ENCODE data around the gene TREH.

Gene TREH

DNA sequence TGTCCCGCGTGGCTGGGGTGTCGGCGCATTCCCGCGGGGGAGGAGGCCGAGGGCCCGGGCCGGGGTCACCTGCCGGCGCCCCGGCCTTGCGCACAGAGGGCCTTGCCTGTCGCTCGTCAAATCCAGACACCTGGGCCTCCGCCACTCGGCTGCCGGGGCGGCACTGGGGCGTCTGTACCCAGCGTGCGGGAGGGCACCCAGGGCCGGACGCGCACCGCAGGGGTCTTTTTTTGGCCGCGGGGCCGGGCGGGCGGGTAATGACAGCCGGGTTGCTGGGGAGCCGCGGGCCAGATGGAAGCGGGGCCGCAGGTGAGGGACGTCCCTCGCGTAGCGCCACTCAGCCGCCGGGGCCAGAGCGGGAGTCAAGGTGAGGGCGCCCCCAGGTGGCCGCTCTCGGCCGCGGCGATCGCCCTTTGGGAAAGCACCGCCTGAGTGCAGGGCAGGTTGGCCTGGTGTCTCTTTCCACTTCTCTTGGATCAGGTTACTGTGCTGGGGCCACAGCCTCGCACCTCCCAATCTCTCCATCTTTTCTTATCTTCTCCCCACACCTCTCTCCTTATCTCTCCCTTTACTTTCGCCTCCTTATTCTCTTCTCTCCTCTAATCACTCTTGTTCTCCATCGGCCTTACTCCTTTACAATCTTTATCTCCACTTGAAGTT, 68.5 kb downstream of the TREH start:
- no peak for TF ChIP-seq EZH2 (optimal IDR thresholded peaks at IDR 0.05; ENCODE audit: low read depth, low read length)
- no peak for TF ChIP-seq EZH2phosphoT487 (IDR thresholded peaks at IDR 0.05; ENCODE audit: low read length)
- TF ChIP-seq, protein P1, sequence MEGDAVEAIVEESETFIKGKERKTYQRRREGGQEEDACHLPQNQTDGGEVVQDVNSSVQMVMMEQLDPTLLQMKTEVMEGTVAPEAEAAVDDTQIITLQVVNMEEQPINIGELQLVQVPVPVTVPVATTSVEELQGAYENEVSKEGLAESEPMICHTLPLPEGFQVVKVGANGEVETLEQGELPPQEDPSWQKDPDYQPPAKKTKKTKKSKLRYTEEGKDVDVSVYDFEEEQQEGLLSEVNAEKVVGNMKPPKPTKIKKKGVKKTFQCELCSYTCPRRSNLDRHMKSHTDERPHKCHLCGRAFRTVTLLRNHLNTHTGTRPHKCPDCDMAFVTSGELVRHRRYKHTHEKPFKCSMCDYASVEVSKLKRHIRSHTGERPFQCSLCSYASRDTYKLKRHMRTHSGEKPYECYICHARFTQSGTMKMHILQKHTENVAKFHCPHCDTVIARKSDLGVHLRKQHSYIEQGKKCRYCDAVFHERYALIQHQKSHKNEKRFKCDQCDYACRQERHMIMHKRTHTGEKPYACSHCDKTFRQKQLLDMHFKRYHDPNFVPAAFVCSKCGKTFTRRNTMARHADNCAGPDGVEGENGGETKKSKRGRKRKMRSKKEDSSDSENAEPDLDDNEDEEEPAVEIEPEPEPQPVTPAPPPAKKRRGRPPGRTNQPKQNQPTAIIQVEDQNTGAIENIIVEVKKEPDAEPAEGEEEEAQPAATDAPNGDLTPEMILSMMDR (IDR thresholded peaks at IDR 0.05; ENCODE audit: low read length), result peak; percentile 69
- peak overlapping the region; percentile 99 for H3K4me2 ChIP-seq (ENCODE audit: low read depth, low read length)
- H3K9me2 ChIP-seq (replicated peaks; ENCODE audit: insufficient read depth, low read length), result no peaks in the 10 kb centered on the region
- DNase-seq, result peak; percentile 81
- no peaks in the 10 kb centered on the region for H4K20me1 ChIP-seq (ENCODE audit: insufficient read depth, low read length)
- H3F3A ChIP-seq (ENCODE audit: insufficient read depth, low read length), result no peaks in the 10 kb centered on the region
- no peaks in the 10 kb centered on the region for H3K79me2 ChIP-seq (ENCODE audit: low read length)
- peak overlapping the region; percentile 25; the same call in 1 of the 2 replicates for H3K9ac ChIP-seq (ENCODE audit: low read length)
- no peaks in the 10 kb centered on the region for H3K36me3 ChIP-seq (replicated peaks; ENCODE audit: insufficient read depth, low read length)
- H3K4me3 ChIP-seq (ENCODE audit: low read length), result peak overlapping the region; percentile 63
- H3K9me3 ChIP-seq (replicated peaks; ENCODE audit: insufficient read depth, low read length), result no peaks in the 10 kb centered on the region
- H3K27me3 ChIP-seq (replicated peaks; ENCODE audit: insufficient read depth, low read length), result peaks cover 43% of the 10 kb centered on the region
- no peak overlapping the region for H3K27ac ChIP-seq (ENCODE audit: low read length)
- H3K4me1 ChIP-seq (ENCODE audit: low read length), result peaks cover 11% of the 10 kb centered on the region; the same call in 1 of the 2 replicates
- H2AFZ ChIP-seq (ENCODE audit: low read length), result peak overlapping the region; percentile 80

DNA sequence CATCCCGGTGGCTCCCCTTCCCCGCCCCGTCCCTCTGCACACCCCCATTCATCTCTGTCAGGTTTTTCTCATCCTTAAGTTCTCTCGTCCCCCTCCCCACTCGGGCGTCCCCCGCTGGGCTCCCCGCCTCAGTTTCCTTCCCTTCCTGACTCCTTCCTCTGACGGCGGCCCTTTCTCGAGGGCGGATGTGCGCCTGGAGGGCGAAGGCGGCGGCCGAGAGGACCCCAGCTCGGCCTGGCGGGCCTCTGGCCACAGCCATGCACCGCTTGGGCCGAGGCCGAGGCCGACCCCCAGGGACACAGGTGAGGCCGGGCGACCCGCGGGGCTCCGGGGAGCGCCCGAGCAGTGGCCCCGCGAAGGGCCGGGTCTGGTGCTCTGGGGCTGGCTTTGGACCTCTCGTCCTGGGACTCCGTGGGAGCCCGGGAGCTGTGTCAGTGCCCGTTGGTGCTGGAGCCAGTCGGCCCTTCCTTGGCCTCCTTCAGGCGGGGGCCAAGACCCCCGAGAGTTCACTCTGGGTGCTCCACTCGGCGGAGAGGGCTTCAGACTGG, 69.2 kb downstream of the TREH start:
- no peaks in the 10 kb centered on the region for H3K79me2 ChIP-seq (ENCODE audit: low read length)
- H3K9ac ChIP-seq (ENCODE audit: low read length), result peak overlapping the region; percentile 25; the same call in 1 of the 2 replicates
- no peaks in the 10 kb centered on the region for H3K9me3 ChIP-seq (replicated peaks; ENCODE audit: insufficient read depth, low read length)
- H4K20me1 ChIP-seq (ENCODE audit: insufficient read depth, low read length), result no peaks in the 10 kb centered on the region
- H3K4me2 ChIP-seq (ENCODE audit: low read depth, low read length), result peak overlapping the region; percentile 99
- H3K4me3 ChIP-seq (ENCODE audit: low read length), result peak overlapping the region; percentile 63
- no peaks in the 10 kb centered on the region for H3F3A ChIP-seq (ENCODE audit: insufficient read depth, low read length)
- no peak for DNase-seq
- H3K27me3 ChIP-seq (replicated peaks; ENCODE audit: insufficient read depth, low read length), result peaks cover 46% of the 10 kb centered on the region
- H3K27ac ChIP-seq (ENCODE audit: low read length), result no peak overlapping the region
- H2AFZ ChIP-seq (ENCODE audit: low read length), result peak overlapping the region; percentile 80
- H3K36me3 ChIP-seq (replicated peaks; ENCODE audit: insufficient read depth, low read length), result no peaks in the 10 kb centered on the region
- no peaks in the 10 kb centered on the region for H3K9me2 ChIP-seq (replicated peaks; ENCODE audit: insufficient read depth, low read length)
- peaks cover 11% of the 10 kb centered on the region; the same call in 1 of the 2 replicates for H3K4me1 ChIP-seq (ENCODE audit: low read length)
- TF ChIP-seq, protein P1 (IDR thresholded peaks at IDR 0.05; ENCODE audit: low read length), result no peak
- TF ChIP-seq EZH2 (optimal IDR thresholded peaks at IDR 0.05; ENCODE audit: low read depth, low read length), result peak; percentile 82

DNA sequence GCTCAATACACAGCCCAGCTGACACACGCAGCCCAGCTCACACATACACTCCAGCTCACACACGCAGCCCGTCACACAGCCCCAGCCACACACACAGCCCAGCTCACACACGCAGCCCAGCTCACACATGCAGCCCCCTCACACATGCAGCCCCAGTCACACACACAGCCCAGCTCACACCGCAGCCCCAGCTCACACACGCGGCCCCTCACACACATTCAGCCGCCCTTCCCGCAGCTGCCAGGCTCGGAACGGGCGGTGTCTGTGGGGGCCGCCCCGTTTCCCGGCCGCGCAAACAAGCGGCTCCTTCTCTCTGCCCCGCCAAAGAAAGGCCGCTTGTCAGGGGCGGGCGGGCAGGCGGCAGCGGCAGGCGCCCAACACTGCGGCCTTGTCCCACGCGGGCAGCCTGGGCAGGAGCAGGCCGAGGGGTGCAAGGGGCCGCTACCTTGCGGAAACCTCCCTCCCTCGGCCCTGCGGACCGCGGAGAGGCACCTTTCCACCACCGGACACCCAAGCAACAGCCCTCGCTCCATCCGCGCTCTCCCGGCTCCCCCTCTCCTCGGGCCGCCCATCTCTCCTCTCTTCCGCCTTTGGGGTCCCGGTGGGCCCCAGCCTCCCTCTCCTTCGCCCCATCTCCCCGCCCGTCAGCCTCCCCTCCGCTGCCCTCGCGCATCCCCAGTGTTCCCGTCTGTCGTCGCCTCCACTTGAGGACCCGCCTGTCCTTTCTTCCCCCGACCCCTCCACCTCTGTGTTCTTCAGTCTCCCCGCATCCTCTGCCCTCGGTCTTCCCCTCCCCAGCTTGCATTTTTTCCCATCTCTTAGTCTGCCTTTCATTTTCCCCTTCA, 69.8 kb downstream of the TREH start:
- Histone ChIP-seq H3K27me3 (replicated peaks; ENCODE audit: insufficient read depth, low read length) (peaks cover 46% of the 10 kb centered on the region), H3K9me3 (replicated peaks; ENCODE audit: insufficient read depth, low read length) (no peaks in the 10 kb centered on the region), H3K9ac (ENCODE audit: low read length) (no peak overlapping the region), H3K4me3 (ENCODE audit: low read length) (peak overlapping the region; percentile 63), H3F3A (ENCODE audit: insufficient read depth, low read length) (no peaks in the 10 kb centered on the region), H3K4me1 (ENCODE audit: low read length) (peaks cover 11% of the 10 kb centered on the region; the same call in 1 of the 2 replicates), H3K27ac (ENCODE audit: low read length) (no peak overlapping the region), H3K36me3 (replicated peaks; ENCODE audit: insufficient read depth, low read length) (no peaks in the 10 kb centered on the region), H3K79me2 (ENCODE audit: low read length) (no peaks in the 10 kb centered on the region), H3K9me2 (replicated peaks; ENCODE audit: insufficient read depth, low read length) (no peaks in the 10 kb centered on the region), H2AFZ (ENCODE audit: low read length) (peak overlapping the region; percentile 80), H3K4me2 (ENCODE audit: low read depth, low read length) (peak overlapping the region; percentile 99), H4K20me1 (ENCODE audit: insufficient read depth, low read length) (no peaks in the 10 kb centered on the region)
- DNase-seq, result no peak
- TF ChIP-seq EZH2phosphoT487 (IDR thresholded peaks at IDR 0.05; ENCODE audit: low read length) (0 out of 2 replicates have a peak, but pooled peaks have one; percentile 45), EZH2 (optimal IDR thresholded peaks at IDR 0.05; ENCODE audit: low read depth, low read length) (no peak)
- TF ChIP-seq, protein P1 (IDR thresholded peaks at IDR 0.05; ENCODE audit: low read length), result no peak
